ENCODE results near the gene SLC38A8. TPM values are rescaled to one million over a fixed set of nuclear protein-coding genes. Genes with fewer than 3 reads are reported as not detected.

The SLC38A8 gene
- total RNA-seq, 2 experiments from 2014 or later: not detected

- no peaks in the 10 kb centered on the region for H3K36me3 ChIP-seq (ENCODE audit: insufficient read depth, low read length)
- ChIA-PET CTCF (ENCODE audit: unreplicated experiment) (no interaction called here), POLR2A (no interaction called here)
- H3K9me2 ChIP-seq (ENCODE audit: insufficient read depth, low read length): no peaks in the 10 kb centered on the region
- no peaks in the 10 kb centered on the region for H4K20me1 ChIP-seq (ENCODE audit: insufficient read depth, low read length)
- no peak for DNase-seq (ENCODE audit: low spot score)
- BruUV-seq (replicated peaks): no TSS peak
- intact Hi-C loops (cut with micrococcal nuclease; ENCODE audit: unreplicated experiment): no loop called here
- H3K9me3 ChIP-seq (ENCODE audit: low read length): no peaks in the 10 kb centered on the region
- H3K27ac ChIP-seq (ENCODE audit: low read depth, low read length, poor library complexity, severe bottlenecking): no peak overlapping the region
- H2AFZ ChIP-seq (ENCODE audit: low read length): no peak overlapping the region
- no peak overlapping the region for H3K4me3 ChIP-seq (ENCODE audit: low read depth, low read length, poor library complexity, severe bottlenecking)
- H3K4me1 ChIP-seq (ENCODE audit: insufficient read depth, low read length, poor library complexity, severe bottlenecking): no peaks in the 10 kb centered on the region
- no peaks in the 10 kb centered on the region for H3K79me2 ChIP-seq (ENCODE audit: insufficient read depth, low read depth, low read length)
- no peak overlapping the region for H3K4me2 ChIP-seq (ENCODE audit: low read length)
- TF ChIP-seq CTCF (conservative IDR thresholded peaks at IDR 0.05; ENCODE audit: low read length) (no peak), EZH2phosphoT487 (IDR thresholded peaks at IDR 0.05; ENCODE audit: borderline replicate concordance, low read depth, low read length) (no peak)
Observed at GRCh38 chr16:83981799-83982198, 60.8 kb downstream of the SLC38A8 start.

GRCh38 chr16:83980794-83981193 is 61.8 kb downstream of the SLC38A8 start:
- no peak overlapping the region for H3K4me3 ChIP-seq (ENCODE audit: low read depth, low read length, poor library complexity, severe bottlenecking)
- TF ChIP-seq CTCF (conservative IDR thresholded peaks at IDR 0.05; ENCODE audit: low read length): no peak
- no peak for TF ChIP-seq EZH2phosphoT487 (IDR thresholded peaks at IDR 0.05; ENCODE audit: borderline replicate concordance, low read depth, low read length)
- no TSS peak for BruUV-seq (replicated peaks)

DNA sequence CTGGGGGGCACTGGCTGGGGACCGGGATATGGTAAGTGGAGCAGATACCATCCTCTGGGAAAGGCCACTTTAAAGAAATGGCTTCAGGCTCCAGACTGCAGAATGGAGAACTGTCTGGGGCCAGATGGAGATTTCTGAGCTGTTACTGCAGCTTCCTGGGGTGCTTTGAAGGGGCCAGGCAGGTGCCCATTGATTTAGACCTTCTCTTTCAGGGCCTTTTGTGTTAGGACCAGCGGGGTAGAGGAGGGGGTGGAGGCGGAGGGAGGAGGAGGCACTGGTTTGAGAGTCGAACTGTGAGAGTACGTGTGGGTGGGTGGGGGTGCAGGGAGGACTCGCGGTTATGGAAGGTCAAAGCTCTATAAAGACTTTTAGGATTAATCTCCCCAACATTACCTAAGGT is 63.2 kb downstream of the SLC38A8 start:
- H3K27ac ChIP-seq (ENCODE audit: low read depth, low read length, poor library complexity, severe bottlenecking): no peak overlapping the region
- no peak overlapping the region for H3K4me2 ChIP-seq (ENCODE audit: low read length)
- no peak for TF ChIP-seq EZH2phosphoT487 (IDR thresholded peaks at IDR 0.05; ENCODE audit: borderline replicate concordance, low read depth, low read length)
- TF ChIP-seq CTCF (conservative IDR thresholded peaks at IDR 0.05; ENCODE audit: low read length): no peak
- intact Hi-C loops (cut with micrococcal nuclease; ENCODE audit: unreplicated experiment): no loop called here
- no peaks in the 10 kb centered on the region for H3K36me3 ChIP-seq (ENCODE audit: insufficient read depth, low read length)
- no peaks in the 10 kb centered on the region for H3K79me2 ChIP-seq (ENCODE audit: insufficient read depth, low read depth, low read length)
- H3K4me1 ChIP-seq (ENCODE audit: insufficient read depth, low read length, poor library complexity, severe bottlenecking): no peaks in the 10 kb centered on the region
- DNase-seq (ENCODE audit: low spot score): no peak
- H2AFZ ChIP-seq (ENCODE audit: low read length): no peak overlapping the region
- no TSS peak for BruUV-seq (replicated peaks)
- no peaks in the 10 kb centered on the region for H3K9me2 ChIP-seq (ENCODE audit: insufficient read depth, low read length)
- POLR2A ChIA-PET: no interaction called here
- H3K4me3 ChIP-seq (ENCODE audit: low read depth, low read length, poor library complexity, severe bottlenecking): no peak overlapping the region
- CTCF ChIA-PET (ENCODE audit: unreplicated experiment): no interaction called here
- no peaks in the 10 kb centered on the region for H3K9me3 ChIP-seq (ENCODE audit: low read length)
- H4K20me1 ChIP-seq (ENCODE audit: insufficient read depth, low read length): no peaks in the 10 kb centered on the region

More at GRCh38 chr16:83980794-83981193, 61.8 kb downstream of the SLC38A8 start:
- CTCF ChIA-PET (ENCODE audit: unreplicated experiment): no interaction called here
- Histone ChIP-seq H3K4me2 (ENCODE audit: low read length) (no peak overlapping the region), H3K9me2 (ENCODE audit: insufficient read depth, low read length) (no peaks in the 10 kb centered on the region), H3K36me3 (ENCODE audit: insufficient read depth, low read length) (no peaks in the 10 kb centered on the region), H4K20me1 (ENCODE audit: insufficient read depth, low read length) (no peaks in the 10 kb centered on the region), H3K27ac (ENCODE audit: low read depth, low read length, poor library complexity, severe bottlenecking) (no peak overlapping the region), H3K79me2 (ENCODE audit: insufficient read depth, low read depth, low read length) (no peaks in the 10 kb centered on the region), H2AFZ (ENCODE audit: low read length) (no peak overlapping the region), H3K9me3 (ENCODE audit: low read length) (no peaks in the 10 kb centered on the region), H3K4me1 (ENCODE audit: insufficient read depth, low read length, poor library complexity, severe bottlenecking) (no peaks in the 10 kb centered on the region)
- intact Hi-C loops (cut with micrococcal nuclease; ENCODE audit: unreplicated experiment): no loop called here
- POLR2A ChIA-PET: no interaction called here
- DNase-seq (ENCODE audit: low spot score): no peak

Measured in OCI-LY7 (cell line).